IPS-18c (cell line): Measurements from ENCODE around the gene MAP3K9.

Experiments used
- H3K4me3 ChIP-seq: 2 replicates; pipeline ENCODE4 v1.7.0; 2013; ENCODE audit warnings: low read depth, mild to moderate bottlenecking, low read length, moderate library complexity; ENCODE audit not compliant: insufficient read depth
- H3K9me3 ChIP-seq: one replicate; pipeline ENCODE4 v1.6.1; 2013; ENCODE audit warnings: mild to moderate bottlenecking, low read length, moderate library complexity; ENCODE audit not compliant: control insufficient read depth, insufficient read depth

MAP3K9 gene

GRCh38 chr14:70801836-70802235 lies 7.5 kb downstream of the MAP3K9 start:
- no peak overlapping the region for H3K4me3 ChIP-seq
- no peaks in the 10 kb centered on the region for H3K9me3 ChIP-seq

- H3K4me3 ChIP-seq = no peak overlapping the region
- no peaks in the 10 kb centered on the region for H3K9me3 ChIP-seq
Observed at GRCh38 chr14:70796551-70796950, 12.8 kb downstream of the MAP3K9 start.

GRCh38 chr14:70794294-70794693 lies 15.0 kb downstream of the MAP3K9 start:
- Histone ChIP-seq H3K4me3 (no peak overlapping the region), H3K9me3 (no peaks in the 10 kb centered on the region)

GRCh38 chr14:70793637-70794036 lies 15.7 kb downstream of the MAP3K9 start:
- Histone ChIP-seq H3K9me3 (no peaks in the 10 kb centered on the region), H3K4me3 (no peak overlapping the region)

- Histone ChIP-seq H3K4me3 (no peak overlapping the region), H3K9me3 (no peaks in the 10 kb centered on the region)
Observed at GRCh38 chr14:70792939-70793338, 16.4 kb downstream of the MAP3K9 start.

- H3K4me3 ChIP-seq = no peak overlapping the region
- H3K9me3 ChIP-seq = no peaks in the 10 kb centered on the region
Observed at GRCh38 chr14:70791971-70792370, 17.3 kb downstream of the MAP3K9 start.

- Histone ChIP-seq H3K9me3 (no peaks in the 10 kb centered on the region), H3K4me3 (no peak overlapping the region)
Observed at GRCh38 chr14:70789961-70790360, 19.4 kb downstream of the MAP3K9 start.

GRCh38 chr14:70789361-70789760 lies 20.0 kb downstream of the MAP3K9 start:
- H3K9me3 ChIP-seq = no peaks in the 10 kb centered on the region

GRCh38 chr14:70788898-70789297 lies 20.4 kb downstream of the MAP3K9 start:
- no peaks in the 10 kb centered on the region for H3K9me3 ChIP-seq
- H3K4me3 ChIP-seq = no peak overlapping the region

More at GRCh38 chr14:70789361-70789760, 20.0 kb downstream of the MAP3K9 start:
- no peak overlapping the region for H3K4me3 ChIP-seq

- H3K4me3 ChIP-seq = no peak overlapping the region
- H3K9me3 ChIP-seq = no peaks in the 10 kb centered on the region
Observed at GRCh38 chr14:70785556-70785955, 23.8 kb downstream of the MAP3K9 start.

- Histone ChIP-seq H3K4me3 (no peak overlapping the region), H3K9me3 (no peaks in the 10 kb centered on the region)
Observed at GRCh38 chr14:70784886-70785285, 24.4 kb downstream of the MAP3K9 start.

GRCh38 chr14:70782361-70782760 lies 27.0 kb downstream of the MAP3K9 start:
- no peaks in the 10 kb centered on the region for H3K9me3 ChIP-seq
- H3K4me3 ChIP-seq = no peak overlapping the region

- no peak overlapping the region for H3K4me3 ChIP-seq
- no peaks in the 10 kb centered on the region for H3K9me3 ChIP-seq
Observed at GRCh38 chr14:70780396-70781075, 28.8 kb downstream of the MAP3K9 start.

- Histone ChIP-seq H3K4me3 (no peak overlapping the region), H3K9me3 (no peaks in the 10 kb centered on the region)
Observed at GRCh38 chr14:70779667-70780066, 29.6 kb downstream of the MAP3K9 start.

GRCh38 chr14:70776197-70776596 lies 33.1 kb downstream of the MAP3K9 start:
- Histone ChIP-seq H3K4me3 (no peak overlapping the region), H3K9me3 (no peaks in the 10 kb centered on the region)

GRCh38 chr14:70773182-70773862 lies 36.0 kb downstream of the MAP3K9 start:
- no peak overlapping the region for H3K4me3 ChIP-seq
- H3K9me3 ChIP-seq = no peaks in the 10 kb centered on the region

GRCh38 chr14:70771781-70772212 lies 37.5 kb downstream of the MAP3K9 start:
- no peaks in the 10 kb centered on the region for H3K9me3 ChIP-seq
- no peak overlapping the region for H3K4me3 ChIP-seq

GRCh38 chr14:70770490-70770889 lies 38.8 kb downstream of the MAP3K9 start:
- Histone ChIP-seq H3K4me3 (no peak overlapping the region), H3K9me3 (no peaks in the 10 kb centered on the region)
